NCI-H526 (cell line): ENCODE data around the gene SIGLEC5.

Experiments
- DNase-seq, 2 experiments: peaks; one replicate each; lab custom pipeline; 2025; lab: John Stamatoyannopoulos, UW

The SIGLEC5 gene

DNA sequence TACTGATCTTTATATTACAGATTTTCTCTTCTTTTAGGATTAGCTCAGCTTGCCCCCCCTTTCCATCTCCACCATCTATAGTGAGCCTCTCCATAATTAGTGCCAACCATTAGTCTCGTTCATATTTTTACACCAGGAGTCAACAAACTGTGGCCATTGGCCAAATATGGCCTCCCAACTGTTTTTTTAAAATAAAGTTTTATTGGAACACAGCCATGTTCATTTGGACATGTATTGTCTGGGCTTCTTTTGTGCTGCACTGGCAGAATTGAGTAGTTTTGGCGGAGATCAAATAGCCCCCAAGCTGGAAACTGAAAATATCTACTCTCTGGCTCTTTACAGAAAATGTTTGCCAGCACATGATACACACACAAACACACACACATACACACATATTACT is 40.7 kb downstream of the SIGLEC5 start:
- no peak for DNase-seq

DNA sequence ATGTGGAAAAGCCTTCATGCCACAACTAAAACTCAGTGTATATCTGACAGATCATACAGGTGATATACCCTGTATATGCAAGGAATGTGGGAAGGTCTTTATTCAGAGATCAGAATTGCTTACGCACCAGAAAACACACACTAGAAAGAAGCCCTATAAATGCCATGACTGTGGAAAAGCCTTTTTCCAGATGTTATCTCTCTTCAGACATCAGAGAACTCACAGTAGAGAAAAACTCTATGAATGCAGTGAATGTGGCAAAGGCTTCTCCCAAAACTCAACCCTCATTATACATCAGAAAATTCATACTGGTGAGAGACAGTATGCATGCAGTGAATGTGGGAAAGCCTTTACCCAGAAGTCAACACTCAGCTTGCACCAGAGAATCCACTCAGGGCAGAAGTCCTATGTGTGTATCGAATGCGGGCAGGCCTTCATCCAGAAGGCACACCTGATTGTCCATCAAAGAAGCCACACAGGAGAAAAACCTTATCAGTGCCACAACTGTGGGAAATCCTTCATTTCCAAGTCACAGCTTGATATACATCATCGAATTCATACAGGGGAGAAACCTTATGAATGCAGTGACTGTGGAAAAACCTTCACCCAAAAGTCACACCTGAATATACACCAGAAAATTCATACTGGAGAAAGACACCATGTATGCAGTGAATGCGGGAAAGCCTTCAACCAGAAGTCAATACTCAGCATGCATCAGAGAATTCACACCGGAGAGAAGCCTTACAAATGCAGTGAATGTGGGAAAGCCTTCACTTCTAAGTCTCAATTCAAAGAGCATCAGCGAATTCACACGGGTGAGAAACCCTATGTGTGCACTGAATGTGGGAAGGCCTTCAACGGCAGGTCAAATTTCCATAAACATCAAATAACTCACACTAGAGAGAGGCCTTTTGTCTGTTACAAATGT is 42.7 kb downstream of the SIGLEC5 start:
- no peak for DNase-seq

DNA sequence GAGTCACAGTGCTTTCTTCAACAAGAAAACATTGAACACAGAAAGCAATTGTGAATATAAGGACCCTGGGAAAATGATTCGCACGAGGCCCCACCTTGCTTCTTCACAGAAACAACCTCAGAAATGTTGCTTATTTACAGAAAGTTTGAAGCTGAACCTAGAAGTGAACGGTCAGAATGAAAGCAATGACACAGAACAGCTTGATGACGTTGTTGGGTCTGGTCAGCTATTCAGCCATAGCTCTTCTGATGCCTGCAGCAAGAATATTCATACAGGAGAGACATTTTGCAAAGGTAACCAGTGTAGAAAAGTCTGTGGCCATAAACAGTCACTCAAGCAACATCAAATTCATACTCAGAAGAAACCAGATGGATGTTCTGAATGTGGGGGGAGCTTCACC is 43.4 kb downstream of the SIGLEC5 start:
- DNase-seq, result no peak

DNA sequence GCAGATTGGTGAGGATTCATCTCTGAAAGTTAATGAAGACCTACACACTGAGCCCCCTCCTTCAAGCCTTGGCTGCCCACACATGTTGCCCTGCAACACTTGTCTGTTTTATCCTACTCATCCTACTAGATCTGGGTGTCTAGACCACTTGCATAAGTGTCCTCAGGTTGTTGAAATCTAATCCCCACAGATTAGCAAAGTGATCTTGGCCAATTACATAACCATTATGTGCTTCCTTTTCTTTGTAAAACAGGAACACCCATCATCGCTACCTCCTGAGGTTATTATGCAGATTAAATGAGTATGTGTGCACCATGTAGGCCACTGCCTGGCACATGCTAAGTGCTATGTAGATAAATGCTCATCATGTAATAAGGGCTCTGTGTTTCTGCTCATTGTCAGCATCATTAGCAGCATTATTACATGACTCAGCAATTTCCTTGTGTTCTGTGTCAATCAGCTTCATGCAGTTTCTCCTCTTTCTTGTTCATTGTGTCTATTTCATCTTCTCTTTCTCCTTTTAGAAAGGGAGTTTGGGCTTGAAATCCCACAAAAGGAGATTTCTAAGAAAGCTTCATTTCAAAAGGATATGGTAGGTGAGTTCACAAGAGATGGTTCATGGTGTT is 44.0 kb downstream of the SIGLEC5 start:
- no peak for DNase-seq

- no peak for DNase-seq
Observed at GRCh38 chr19:51576850-51577249, 53.4 kb downstream of the SIGLEC5 start.

GRCh38 chr19:51573331-51573730 is 56.9 kb downstream of the SIGLEC5 start:
- DNase-seq, result no peak

GRCh38 chr19:51572908-51573307 is 57.3 kb downstream of the SIGLEC5 start:
- no peak for DNase-seq

DNA sequence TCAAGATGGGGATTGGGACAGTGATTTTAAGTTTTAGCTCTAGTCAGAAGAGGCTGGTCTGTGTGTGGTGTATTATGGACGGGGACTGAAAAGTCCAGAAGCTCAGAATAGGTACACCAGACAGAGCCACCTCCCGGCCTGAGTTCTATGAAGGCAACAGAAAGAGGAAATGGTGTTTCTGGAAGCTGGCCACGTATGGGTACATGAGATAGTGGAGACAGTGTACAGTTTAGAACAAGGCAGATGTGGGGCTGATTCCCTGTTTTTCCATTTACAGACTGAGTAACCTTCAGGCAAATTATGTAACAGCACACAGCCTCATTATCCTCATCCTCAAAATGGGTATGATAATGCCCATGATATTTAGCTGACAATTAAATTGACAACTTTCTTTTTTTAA is 57.8 kb downstream of the SIGLEC5 start:
- no peak for DNase-seq

DNA sequence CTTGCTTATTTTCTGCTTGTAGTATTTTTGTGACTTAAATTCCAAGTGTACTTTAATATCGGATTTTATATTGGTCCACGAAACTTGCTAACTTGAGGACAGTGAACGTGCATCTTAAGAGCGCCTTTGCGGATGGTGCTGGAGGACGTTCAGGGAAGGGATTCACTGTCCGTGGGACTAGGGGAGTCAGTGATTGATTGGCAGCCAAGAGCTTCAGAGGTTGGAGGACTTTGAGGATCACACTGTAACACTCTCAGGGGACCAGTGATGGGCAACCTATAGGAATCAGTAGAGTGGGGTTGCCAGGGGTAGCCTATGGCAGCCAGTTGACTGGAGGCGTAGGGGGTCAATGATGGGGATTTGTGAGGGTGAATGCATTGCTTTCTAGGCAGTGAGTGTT is 58.6 kb downstream of the SIGLEC5 start:
- no peak for DNase-seq

GRCh38 chr19:51570962-51571575 is 59.1 kb downstream of the SIGLEC5 start, which contains the start of gene ZNF175:
Gene ZNF175, plus strand, starts transcription at chr19:51571283. Its CDS starts 2,047 bp downstream, at chr19:51573330.
- peak; percentile 97 to 99 for DNase-seq

- no peak for DNase-seq
Observed at GRCh38 chr19:51568456-51568855, 61.7 kb downstream of the SIGLEC5 start.

DNA sequence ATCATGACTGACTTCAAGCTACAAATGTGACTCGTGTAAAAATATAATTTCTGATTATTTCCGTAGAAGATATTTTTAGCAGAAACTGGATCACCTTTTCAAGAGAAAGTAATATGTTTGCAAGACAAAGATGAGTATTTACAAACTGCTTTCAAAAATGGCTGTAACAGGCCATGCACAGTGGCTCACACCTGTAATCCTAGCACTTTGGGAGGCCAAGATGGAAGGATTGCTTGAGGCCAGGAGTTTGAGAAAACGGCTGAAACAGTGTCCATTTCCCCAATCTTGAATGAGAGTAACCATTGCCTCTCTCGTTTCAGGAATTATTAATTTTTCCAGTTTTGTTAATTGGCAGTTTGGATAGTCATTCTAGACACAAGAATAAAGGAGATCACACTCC is 62.6 kb downstream of the SIGLEC5 start:
- DNase-seq, result no peak

GRCh38 chr19:51566489-51567100 is 63.6 kb downstream of the SIGLEC5 start:
- DNase-seq, result no peak

DNA sequence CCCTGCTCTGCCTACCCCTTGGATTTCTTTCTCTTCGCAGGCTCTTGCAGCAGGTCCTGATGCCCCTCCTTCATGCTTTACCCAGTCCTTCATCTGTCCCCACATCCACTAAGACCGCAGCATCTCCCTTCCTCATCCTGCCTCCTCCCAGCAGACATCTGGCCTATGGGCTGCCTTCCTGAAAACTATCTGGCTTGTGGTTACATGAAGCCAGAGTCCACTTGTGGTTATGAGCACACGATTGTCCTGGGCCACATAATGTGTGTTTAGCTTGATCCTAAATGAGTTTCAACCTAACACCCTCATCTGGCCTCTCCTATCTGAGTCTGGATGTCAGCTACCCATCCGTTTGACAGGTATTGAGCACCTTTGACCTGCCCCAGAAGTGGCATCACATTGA is 64.6 kb downstream of the SIGLEC5 start:
- DNase-seq, result no peak

DNA sequence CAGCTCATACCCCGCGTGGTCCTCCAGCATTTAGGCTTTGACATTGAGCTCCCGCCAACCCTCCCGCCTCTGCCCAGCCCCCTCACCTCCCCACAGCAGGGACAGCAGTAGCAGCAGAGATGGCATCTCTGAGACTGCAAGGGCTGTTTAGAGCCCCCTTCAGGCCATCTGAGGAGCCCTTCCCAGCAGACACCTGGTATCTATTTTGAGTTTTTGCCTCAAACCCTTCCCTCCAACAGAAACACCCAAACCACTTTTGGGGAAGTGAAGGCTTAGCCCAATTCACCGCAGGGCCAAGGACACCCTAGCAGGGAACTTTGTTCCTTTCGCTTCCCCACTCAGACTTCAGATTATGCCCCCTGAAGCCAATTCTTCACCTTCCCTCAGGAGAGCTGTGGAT is 65.4 kb downstream of the SIGLEC5 start:
- no peak for DNase-seq
